HS-27A (cell line): ENCODE data around the gene MRAS.
A peak's percentile ranks its signal among the peaks of the same experiment; 100 is the strongest.
"Not testable (repeated sequence)": the region's sequence is repeated elsewhere in the genome, so short reads cannot be mapped to it uniquely, and the experiment has no call there.

Experiments used
- DNase-seq: peaks from one replicate; pipeline ENCODE4 v3.0.0-alpha.2; 2012; ENCODE audit warnings: low read depth, missing footprints

Gene MRAS

DNA sequence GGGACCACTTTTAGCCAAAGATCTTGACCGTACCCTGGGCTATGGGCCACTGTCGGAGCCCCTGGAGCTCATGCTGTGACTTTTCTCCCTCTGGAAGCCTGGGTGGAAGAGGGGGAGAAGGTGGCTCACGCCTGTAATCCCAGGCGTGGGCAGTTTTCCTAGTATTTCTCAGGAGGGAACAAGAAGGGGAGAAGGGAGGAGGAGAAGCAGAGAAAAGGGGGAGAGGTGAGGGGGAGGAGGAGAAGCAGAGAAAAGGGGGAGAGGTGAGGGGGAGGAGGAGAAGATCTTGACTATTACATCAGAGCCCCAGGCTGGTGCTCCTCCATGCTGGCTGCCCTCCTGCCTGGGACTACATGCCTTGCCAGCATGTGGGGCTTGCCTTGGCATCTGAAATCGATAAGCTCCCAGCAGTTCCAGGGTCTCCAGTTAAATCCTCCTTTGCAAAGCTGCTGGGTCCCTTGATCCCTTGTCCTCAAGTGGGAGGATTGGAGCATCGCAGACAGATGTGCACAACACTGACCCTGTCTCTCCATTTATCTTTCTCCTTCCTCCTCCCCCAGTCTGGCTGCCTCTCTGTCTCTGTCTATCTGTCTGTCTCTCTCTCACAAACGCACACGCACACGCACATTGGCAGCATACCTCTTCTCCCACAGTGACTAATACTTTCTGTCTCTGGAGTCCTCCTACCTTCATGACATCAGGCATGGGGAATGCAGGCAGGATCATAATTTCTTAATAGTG is 41.6 kb downstream of the MRAS start:
- peak; percentile 60 for DNase-seq

DNA sequence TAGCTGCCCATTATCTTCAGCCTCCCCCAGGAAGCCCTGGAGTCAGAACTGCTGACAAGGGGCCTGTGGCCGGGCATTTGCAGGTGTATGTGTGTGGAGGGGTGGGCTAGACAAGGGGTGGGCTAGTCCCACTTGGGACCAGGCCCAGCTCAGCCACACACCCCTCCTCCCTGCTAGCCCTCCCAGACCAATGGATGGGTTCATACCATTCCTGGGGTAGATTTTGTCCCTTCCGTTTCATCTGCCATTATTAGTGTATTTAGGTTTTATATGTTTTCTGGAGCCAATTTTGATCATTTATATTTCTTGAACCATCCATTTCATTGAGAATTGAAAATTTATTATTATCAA is 42.2 kb downstream of the MRAS start:
- no peak for DNase-seq

GRCh38 chr3:138394156-138394555 is 45.8 kb downstream of the MRAS start:
- DNase-seq, result no peak

DNA sequence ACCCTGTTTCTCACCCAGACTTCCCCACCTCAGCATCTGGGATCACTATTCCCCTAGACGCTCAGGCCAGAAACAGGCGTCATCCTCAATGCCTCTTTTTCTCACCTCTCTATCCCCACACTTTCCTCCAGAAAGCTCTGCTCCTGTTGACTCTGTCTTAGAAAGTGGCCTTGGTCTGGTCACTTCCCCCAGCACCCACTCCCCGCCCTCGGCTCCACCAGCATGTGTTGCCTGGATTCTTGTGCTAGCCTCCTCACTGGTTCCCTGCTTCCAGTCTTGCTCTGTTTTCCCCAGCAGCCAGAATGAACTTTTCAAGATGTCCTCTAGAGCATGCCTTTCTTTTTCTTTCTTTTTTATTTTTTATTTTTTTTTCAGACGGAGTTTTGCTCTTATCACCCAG is 46.3 kb downstream of the MRAS start:
- no peak for DNase-seq

- no peak for DNase-seq
These were observed 47.7 kb downstream of the MRAS start for GRCh38 chr3:138395865-138396751.

DNA sequence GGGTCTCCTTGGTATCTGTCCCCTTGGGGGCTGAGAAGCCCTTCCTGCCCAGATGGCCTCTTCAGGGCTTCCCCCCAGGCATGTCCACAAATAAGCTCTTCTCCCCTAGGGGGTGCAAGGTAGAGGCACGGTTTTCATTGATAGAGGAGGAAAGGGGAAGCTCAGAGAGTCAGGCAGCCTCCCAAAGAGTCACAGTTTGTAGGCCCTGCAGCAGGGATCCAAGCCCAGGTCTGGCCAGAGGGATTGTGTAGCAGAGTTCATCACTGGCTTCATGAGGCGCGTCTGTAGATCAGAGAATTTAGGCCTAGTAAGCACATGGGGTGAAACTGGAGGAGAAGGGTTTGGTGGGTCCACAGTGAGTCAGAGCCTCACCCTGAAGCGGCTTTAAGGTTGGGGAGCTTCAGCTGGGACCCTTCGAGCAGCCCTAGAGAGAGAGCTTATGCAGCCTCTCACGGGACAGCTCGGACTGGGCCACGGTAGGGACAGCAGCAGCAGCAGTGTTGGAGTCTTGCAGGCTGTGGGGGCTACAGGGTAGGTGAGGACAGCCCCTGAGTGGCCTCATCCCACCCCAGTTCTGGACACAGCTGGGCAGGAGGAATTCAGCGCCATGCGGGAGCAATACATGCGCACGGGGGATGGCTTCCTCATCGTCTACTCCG is 48.5 kb downstream of the MRAS start:
- DNase-seq, result no peak

DNA sequence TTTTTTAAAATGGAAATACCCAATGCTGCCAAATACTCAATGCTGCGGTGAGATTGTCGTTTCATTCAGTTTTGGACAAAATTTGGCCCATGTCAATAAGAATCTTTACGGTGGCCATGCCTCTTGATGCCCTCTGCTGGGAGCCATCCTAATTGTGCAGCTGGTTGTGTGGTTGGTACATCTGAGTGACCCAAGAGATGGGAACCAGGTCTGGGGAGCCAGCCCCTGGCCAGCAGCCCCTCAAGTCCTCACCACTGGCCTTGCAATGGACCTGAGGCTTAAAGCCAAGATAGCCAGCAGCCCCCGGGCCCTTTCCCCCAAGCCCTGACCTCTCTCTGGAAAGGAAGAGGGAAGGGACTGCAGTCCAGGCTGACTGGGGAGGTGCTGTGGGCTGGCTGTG is 49.6 kb downstream of the MRAS start:
- no peak for DNase-seq

- no peak for DNase-seq
These were observed 50.6 kb downstream of the MRAS start for GRCh38 chr3:138398791-138399575.

GRCh38 chr3:138399766-138400165 is 51.4 kb downstream of the MRAS start:
- no peak for DNase-seq

- no peak for DNase-seq
These were observed 52.3 kb downstream of the MRAS start for GRCh38 chr3:138400651-138401070.

GRCh38 chr3:138401834-138402233 is 53.5 kb downstream of the MRAS start:
- no peak for DNase-seq

DNA sequence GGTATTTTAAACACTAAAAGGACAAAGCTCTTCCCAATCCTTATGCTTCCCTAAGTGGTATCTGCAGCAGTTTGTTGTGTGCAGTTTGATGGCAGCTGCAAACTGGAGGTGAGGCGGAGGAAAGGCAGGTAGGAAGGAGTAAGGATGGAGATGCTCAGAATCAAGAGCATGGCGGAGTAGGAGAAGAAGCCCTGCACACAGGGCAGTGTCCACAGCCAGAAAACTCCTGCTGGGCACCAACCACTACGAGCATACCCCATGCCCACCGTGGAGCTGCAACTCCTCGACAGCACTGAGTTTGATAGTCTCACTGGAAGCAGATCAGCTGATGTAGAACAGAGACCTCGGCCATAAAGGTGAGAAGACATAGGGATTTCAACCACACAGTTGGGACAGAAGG is 55.7 kb downstream of the MRAS start:
- no peak for DNase-seq

- no peak for DNase-seq
These were observed 56.6 kb downstream of the MRAS start for GRCh38 chr3:138405001-138405400.

DNA sequence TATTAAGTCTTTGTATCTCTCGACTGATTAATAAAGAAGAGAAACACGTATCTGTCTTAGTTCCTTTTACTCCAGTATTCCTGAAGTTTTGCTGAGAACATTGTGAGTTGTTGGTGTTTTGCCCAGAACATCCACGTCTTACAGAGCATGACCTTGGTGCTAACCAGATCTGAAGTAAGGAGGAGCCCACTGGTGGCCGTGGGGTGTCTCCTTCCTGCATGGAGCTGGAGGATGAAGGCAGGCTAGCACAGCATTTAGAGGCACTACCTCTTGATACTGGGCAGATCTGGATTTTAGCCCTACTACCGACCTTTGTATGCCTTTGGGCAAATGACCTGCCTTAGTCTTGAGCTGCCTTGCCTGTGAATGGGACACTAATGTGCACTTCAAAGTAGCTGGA is 57.1 kb downstream of the MRAS start:
- DNase-seq, result no peak

DNA sequence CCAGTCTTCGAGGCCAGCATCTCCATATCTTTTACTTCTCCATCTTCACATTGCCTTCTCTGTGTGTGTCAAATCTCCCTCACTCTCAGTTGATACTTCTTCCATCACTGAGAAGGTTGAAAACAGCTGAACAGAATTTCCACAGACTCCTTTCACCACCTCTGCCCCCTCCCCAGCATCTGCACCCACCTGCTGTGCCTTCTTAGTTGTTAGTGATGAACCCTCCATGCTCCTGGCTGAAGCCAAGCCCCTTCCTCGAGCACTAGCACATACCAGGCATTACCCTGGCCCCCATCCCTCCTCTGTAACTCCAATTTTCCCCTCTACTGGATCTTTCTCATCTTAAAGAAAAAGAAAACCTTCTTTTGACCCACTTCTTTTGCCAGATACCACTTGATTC is 58.2 kb downstream of the MRAS start:
- no peak for DNase-seq

GRCh38 chr3:138407236-138407907 is 59.0 kb downstream of the MRAS start:
- DNase-seq, result no peak

GRCh38 chr3:138408751-138409570 is 60.6 kb downstream of the MRAS start:
- no peak for DNase-seq

DNA sequence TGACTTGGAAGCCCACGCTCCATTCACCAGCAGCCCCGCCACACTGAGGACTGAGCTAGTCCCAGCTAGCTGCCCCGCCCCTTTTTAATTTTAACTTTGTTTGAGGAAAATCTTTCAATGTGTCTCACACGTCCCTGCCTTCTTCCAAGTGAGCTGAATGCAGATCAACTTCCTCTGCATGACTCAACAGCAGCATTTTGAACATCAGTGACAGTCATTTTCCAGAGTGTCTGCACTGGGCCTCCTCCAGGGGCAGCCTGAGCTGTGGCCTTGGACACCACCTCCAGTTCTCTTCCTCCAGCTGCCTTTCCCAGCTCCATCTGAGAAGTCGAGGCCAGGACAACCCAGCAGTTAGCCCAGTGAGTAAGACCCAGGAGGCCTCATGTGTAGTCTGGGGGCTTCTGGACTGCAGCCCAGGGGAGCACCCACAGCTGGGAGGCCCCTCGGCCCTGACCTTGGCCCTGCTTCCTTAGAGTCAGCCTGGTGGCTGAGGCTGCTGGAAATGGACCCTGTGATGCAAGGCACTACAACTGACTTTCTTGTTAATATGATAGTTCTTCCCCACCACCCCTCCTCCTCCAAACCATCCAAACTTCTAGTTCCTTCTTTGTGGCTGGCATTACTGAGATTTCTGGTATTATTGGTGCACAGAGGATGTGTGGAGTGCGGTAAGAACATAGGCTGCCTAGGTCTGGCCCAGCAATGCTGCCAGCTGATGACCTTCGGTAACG is 64.6 kb downstream of the MRAS start:
- DNase-seq, result no peak

GRCh38 chr3:138416236-138416635 is 67.9 kb downstream of the MRAS start:
- DNase-seq, result not testable (repeated sequence)

- peak; percentile 51 for DNase-seq
These were observed 69.2 kb downstream of the MRAS start for GRCh38 chr3:138417559-138417982.
